Choroid plexus epithelial cell (primary cell): ENCODE measurements around the gene RNFT2.

Experiments
- DNase-seq: peaks from one replicate; pipeline ENCODE4 v3.0.0-alpha.2; 2010; ENCODE audit warnings: low read depth
- H3K4me3 ChIP-seq: 2 replicates; pipeline ENCODE4 v1.5.1; 2011; ENCODE audit warnings: low read depth, mild to moderate bottlenecking, control low read depth, low read length, moderate library complexity
- CTCF ChIP-seq: conservative IDR thresholded peaks from 2 replicates; pipeline ENCODE4 v1.5.1; 2011; ENCODE audit warnings: low read depth, mild to moderate bottlenecking, control low read depth, inconsistent platforms, low read length, moderate library complexity

RNFT2 gene

GRCh38 chr12:116891019-116891418 is 152.9 kb downstream of the RNFT2 start:
- DNase-seq, result no peak
- H3K4me3 ChIP-seq, result no peak overlapping the region
- TF ChIP-seq CTCF, result no peak

GRCh38 chr12:116892349-116893140 is 154.4 kb downstream of the RNFT2 start:
- no peak for TF ChIP-seq CTCF

GRCh38 chr12:116894913-116895312 is 156.8 kb downstream of the RNFT2 start:
- no peak for DNase-seq
- TF ChIP-seq CTCF, result no peak
- no peak overlapping the region for H3K4me3 ChIP-seq

More at GRCh38 chr12:116892349-116893140, 154.4 kb downstream of the RNFT2 start:
- DNase-seq, result no peak
- no peak overlapping the region for H3K4me3 ChIP-seq

GRCh38 chr12:116896411-116896924 is 158.4 kb downstream of the RNFT2 start:
- H3K4me3 ChIP-seq, result no peak overlapping the region
- no peak for DNase-seq
- TF ChIP-seq CTCF, result no peak

GRCh38 chr12:116897476-116897875 is 159.4 kb downstream of the RNFT2 start:
- TF ChIP-seq CTCF, result no peak
- no peak for DNase-seq
- no peak overlapping the region for H3K4me3 ChIP-seq

GRCh38 chr12:116898669-116899068 is 160.6 kb downstream of the RNFT2 start:
- no peak overlapping the region for H3K4me3 ChIP-seq
- no peak for TF ChIP-seq CTCF
- no peak for DNase-seq

GRCh38 chr12:116901612-116902011 is 163.5 kb downstream of the RNFT2 start:
- TF ChIP-seq CTCF, result no peak
- no peak for DNase-seq
- H3K4me3 ChIP-seq, result no peak overlapping the region
